HG03439 (cell line): ENCODE data around the gene CHAT.

Experiments used
- ATAC-seq: cut with Tn5 transposase; IDR thresholded peaks from one replicate; pipeline ENCODE4 v1.9.1; 2021; ENCODE audit warnings: mild to moderate bottlenecking, moderate library complexity; ENCODE audit not compliant: unreplicated experiment

Gene CHAT

GRCh38 chr10:49596836-49597235, 17.0 kb upstream of the CHAT start:
- ATAC-seq: no peak

GRCh38 chr10:49597426-49598163, 16.2 kb upstream of the CHAT start:
- no peak for ATAC-seq

GRCh38 chr10:49598164-49598856, 15.5 kb upstream of the CHAT start:
- no peak for ATAC-seq

- ATAC-seq: no peak
These were observed 14.9 kb upstream of the CHAT start for GRCh38 chr10:49598986-49599385.

GRCh38 chr10:49599546-49599945, 14.3 kb upstream of the CHAT start:
- no peak for ATAC-seq

- no peak for ATAC-seq
These were observed 13.8 kb upstream of the CHAT start for GRCh38 chr10:49600046-49600445.

- no peak for ATAC-seq
These were observed 12.9 kb upstream of the CHAT start for GRCh38 chr10:49600781-49601400.

- ATAC-seq: no peak
These were observed 12.0 kb upstream of the CHAT start for GRCh38 chr10:49601857-49602256.

GRCh38 chr10:49602380-49603023, 11.3 kb upstream of the CHAT start:
- ATAC-seq: no peak

- no peak for ATAC-seq
These were observed 8.5 kb upstream of the CHAT start for GRCh38 chr10:49605216-49605938.

- ATAC-seq: no peak
These were observed 7.8 kb upstream of the CHAT start for GRCh38 chr10:49605939-49606509.

- peak; percentile 61 for ATAC-seq
These were observed 6.8 kb upstream of the CHAT start for GRCh38 chr10:49606981-49607535.

- no peak for ATAC-seq
These were observed 5.5 kb upstream of the CHAT start for GRCh38 chr10:49608166-49609005.

GRCh38 chr10:49609006-49609282, 4.9 kb upstream of the CHAT start:
- no peak for ATAC-seq

GRCh38 chr10:49609283-49610113, 4.3 kb upstream of the CHAT start:
- ATAC-seq: no peak

- ATAC-seq: no peak
These were observed 3.8 kb upstream of the CHAT start, which contains the start of gene SLC18A3 for GRCh38 chr10:49610114-49610457. Gene SLC18A3 (plus strand): TSS chr10:49610310. CDS start chr10:49610741, 431 bp downstream.

- ATAC-seq: no peak
These were observed 3.2 kb upstream of the CHAT start for GRCh38 chr10:49610458-49611165.

- ATAC-seq: no peak
These were observed 2.5 kb upstream of the CHAT start for GRCh38 chr10:49611166-49611815.
